Neural crest cell (in vitro differentiated cells): ENCODE results near the gene CNTNAP2. TPM values are rescaled to one million over a fixed set of nuclear protein-coding genes. Genes with fewer than 3 reads are reported as not detected.

Source experiments
- DNase-seq: peaks from one replicate; pipeline ENCODE4 v3.0.0; 2021; ENCODE audit warnings: low read depth, mixed read lengths, low spot score
- H3K27ac Mint-ChIP-seq: one replicate; pipeline ENCODE4 v1.8.0; 2021; ENCODE audit warnings: mild to moderate bottlenecking, mixed read lengths; ENCODE audit not compliant: unreplicated experiment
- H3K27me3 Mint-ChIP-seq: 2 replicates; pipeline ENCODE4 v1.8.0; 2021; ENCODE audit warnings: low read depth, mild to moderate bottlenecking, mixed read lengths
- H3K36me3 Mint-ChIP-seq: 2 replicates; pipeline ENCODE4 v1.8.0; 2021; ENCODE audit warnings: low read depth, mild to moderate bottlenecking, mixed read lengths
- H3K4me1 Mint-ChIP-seq: 2 replicates; pipeline ENCODE4 v1.8.0; 2021; ENCODE audit warnings: mixed read lengths
- H3K4me3 Mint-ChIP-seq: one replicate; pipeline ENCODE4 v1.8.0; 2021; ENCODE audit warnings: mild to moderate bottlenecking, mixed read lengths
- H3K9me3 Mint-ChIP-seq: 2 replicates; pipeline ENCODE4 v1.8.0; 2021; ENCODE audit warnings: mixed read lengths
- total RNA-seq: library from RNA; stranded (reverse); gene quantifications from 2 replicates; pipeline ENCODE4 v1.2.1, GENCODE V29; 2021
- TF ChIP-seq, protein P1 (sequence below): fragments of 200-600 bp; sonication (generic); conservative IDR thresholded peaks from 2 replicates; pipeline ENCODE4 v1.5.0; 2021; ENCODE audit warnings: antibody characterized with exemption, mild to moderate bottlenecking

The CNTNAP2 gene
- total RNA-seq, 1 donor from 2014 or later: 12.9 TPM

DNA sequence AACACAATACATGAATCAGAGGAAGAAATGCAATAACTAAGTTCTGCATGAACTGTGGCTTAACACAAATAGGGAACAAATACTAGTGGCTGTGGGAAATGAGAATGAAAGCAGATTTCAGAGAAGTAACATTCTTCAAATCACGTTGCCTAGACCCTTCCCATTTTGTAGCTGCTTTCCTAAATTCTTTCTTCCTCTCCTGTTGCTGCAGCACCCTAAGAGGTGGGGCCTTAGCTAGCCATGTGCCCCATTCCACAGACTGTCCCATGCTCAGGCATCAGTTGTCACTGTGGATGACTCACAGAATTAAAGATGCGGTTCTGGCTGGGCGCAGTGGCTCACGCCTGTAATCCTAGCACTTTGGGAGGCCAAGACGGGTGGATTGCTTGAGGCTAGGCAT lies 1769.3 kb downstream of the CNTNAP2 start:
- Mint-ChIP-seq H3K27ac (no peak overlapping the region), H3K4me1 (no peaks in the 10 kb centered on the region)

DNA sequence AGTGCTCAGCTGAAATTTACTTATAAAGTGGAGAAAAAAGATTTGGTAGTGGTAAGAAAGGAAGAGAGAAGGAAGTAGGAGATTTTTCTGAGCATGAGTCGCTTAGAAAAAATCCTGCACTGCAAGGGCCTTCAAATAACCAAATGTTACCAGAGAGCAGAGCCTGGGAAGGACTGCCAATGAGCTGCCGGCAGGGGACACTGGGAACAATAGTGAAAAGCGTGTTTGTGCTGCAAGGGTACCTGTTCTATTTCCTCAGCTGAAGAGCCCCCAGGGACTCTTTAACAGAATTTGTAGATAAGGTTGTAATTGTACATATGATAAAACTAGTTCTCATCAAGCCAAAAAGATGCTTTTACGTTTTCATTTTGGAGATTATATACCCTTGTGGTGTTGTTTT lies 1777.7 kb downstream of the CNTNAP2 start:
- Mint-ChIP-seq H3K36me3 (no peaks in the 10 kb centered on the region), H3K9me3 (no peaks in the 10 kb centered on the region), H3K4me1 (peaks cover 9% of the 10 kb centered on the region), H3K27me3 (no peaks in the 10 kb centered on the region), H3K27ac (no peak overlapping the region), H3K4me3 (no peak overlapping the region)
- TF ChIP-seq, protein P1, sequence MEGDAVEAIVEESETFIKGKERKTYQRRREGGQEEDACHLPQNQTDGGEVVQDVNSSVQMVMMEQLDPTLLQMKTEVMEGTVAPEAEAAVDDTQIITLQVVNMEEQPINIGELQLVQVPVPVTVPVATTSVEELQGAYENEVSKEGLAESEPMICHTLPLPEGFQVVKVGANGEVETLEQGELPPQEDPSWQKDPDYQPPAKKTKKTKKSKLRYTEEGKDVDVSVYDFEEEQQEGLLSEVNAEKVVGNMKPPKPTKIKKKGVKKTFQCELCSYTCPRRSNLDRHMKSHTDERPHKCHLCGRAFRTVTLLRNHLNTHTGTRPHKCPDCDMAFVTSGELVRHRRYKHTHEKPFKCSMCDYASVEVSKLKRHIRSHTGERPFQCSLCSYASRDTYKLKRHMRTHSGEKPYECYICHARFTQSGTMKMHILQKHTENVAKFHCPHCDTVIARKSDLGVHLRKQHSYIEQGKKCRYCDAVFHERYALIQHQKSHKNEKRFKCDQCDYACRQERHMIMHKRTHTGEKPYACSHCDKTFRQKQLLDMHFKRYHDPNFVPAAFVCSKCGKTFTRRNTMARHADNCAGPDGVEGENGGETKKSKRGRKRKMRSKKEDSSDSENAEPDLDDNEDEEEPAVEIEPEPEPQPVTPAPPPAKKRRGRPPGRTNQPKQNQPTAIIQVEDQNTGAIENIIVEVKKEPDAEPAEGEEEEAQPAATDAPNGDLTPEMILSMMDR: peak; percentile 26
- DNase-seq: no peak

More for the DNA sequence above, 1769.3 kb downstream of the CNTNAP2 start:
- no peaks in the 10 kb centered on the region for H3K27me3 Mint-ChIP-seq
- H3K9me3 Mint-ChIP-seq: peaks cover 4% of the 10 kb centered on the region
- no peak overlapping the region for H3K4me3 Mint-ChIP-seq
- DNase-seq: no peak
- no peaks in the 10 kb centered on the region for H3K36me3 Mint-ChIP-seq
- TF ChIP-seq, protein P1: no peak

DNA sequence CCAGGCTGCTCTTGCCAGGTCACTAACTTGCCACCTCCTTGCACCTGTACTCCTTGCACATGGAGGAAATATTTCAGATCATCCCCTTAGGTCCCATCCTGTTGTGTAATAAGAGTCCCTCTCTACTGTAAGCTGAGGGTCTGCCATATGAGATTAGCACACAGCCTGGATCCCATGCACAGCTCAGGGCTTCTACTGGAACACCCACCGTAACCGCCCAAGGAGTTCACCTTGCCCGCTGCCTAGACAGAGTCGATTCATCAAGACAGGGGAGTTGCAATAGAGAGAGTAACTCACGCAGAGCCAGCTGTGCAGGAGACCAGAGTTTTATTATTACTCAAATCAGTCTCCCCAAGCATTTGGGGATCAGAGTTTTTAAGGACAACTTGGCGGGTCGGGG lies 1779.5 kb downstream of the CNTNAP2 start:
- peaks cover 9% of the 10 kb centered on the region for H3K4me1 Mint-ChIP-seq
- TF ChIP-seq, protein P1: no peak
- peaks cover 5% of the 10 kb centered on the region for H3K9me3 Mint-ChIP-seq
- DNase-seq: no peak
- no peak overlapping the region for H3K4me3 Mint-ChIP-seq
- no peak overlapping the region for H3K27ac Mint-ChIP-seq
- no peaks in the 10 kb centered on the region for H3K27me3 Mint-ChIP-seq
- no peaks in the 10 kb centered on the region for H3K36me3 Mint-ChIP-seq

DNA sequence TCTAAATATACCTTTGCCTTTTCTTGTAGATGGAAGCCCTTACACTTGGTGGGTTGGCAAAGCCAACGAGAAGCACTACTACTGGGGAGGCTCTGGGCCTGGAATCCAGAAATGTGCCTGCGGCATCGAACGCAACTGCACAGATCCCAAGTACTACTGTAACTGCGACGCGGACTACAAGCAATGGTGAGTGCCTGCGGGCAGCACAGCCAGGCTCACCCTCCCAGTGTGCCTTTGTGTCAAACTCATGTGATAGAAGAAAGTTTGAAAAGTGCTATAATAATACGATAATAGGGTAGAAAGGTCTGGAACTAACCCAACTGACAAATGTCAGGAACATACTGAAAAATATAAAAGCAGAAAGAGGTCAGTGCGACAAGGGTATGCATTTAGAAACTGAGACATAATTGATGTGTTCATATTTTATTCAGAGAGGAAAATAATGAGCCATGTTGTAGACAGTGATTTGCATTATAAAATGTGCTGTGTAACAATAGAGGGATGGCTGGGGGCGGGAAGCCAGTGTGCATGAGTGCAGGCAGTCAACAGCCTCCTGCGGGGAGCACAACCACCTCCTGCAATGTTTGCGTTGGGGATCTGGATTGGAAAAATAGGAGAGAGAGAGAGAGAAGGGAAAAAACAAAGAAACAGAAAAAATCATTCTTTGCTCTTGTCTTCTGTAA lies 1787.1 kb downstream of the CNTNAP2 start:
- Mint-ChIP-seq H3K9me3 (peaks cover 7% of the 10 kb centered on the region), H3K4me1 (peaks cover 14% of the 10 kb centered on the region), H3K36me3 (no peaks in the 10 kb centered on the region), H3K4me3 (no peak overlapping the region), H3K27ac (no peak overlapping the region), H3K27me3 (no peaks in the 10 kb centered on the region)
- TF ChIP-seq, protein P1: no peak
- DNase-seq: no peak

DNA sequence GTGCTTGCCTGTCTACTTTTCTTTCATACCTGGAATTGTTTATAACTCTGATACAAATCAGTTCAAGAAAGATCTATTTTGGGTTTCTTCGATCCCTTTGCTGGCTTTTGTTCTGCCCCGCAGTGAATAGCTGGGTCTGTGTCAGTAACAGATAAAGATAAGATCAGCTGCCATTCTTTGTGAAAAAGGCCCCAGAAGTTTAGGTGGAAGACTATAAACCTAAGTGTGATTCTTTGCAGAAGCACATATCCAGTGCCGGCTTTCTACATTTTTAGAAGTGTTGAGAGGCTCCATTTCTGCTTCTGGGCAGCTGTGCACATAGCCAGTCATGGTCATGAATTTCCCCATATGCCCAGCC lies 1787.6 kb downstream of the CNTNAP2 start:
- no peak overlapping the region for H3K27ac Mint-ChIP-seq
- DNase-seq: no peak
- peaks cover 14% of the 10 kb centered on the region for H3K4me1 Mint-ChIP-seq
- TF ChIP-seq, protein P1: no peak
- no peak overlapping the region for H3K4me3 Mint-ChIP-seq
- no peaks in the 10 kb centered on the region for H3K27me3 Mint-ChIP-seq
- no peaks in the 10 kb centered on the region for H3K36me3 Mint-ChIP-seq
- H3K9me3 Mint-ChIP-seq: peaks cover 7% of the 10 kb centered on the region
